GM21447 (cell line): ENCODE data around the gene PREX1.
"Not testable (repeated sequence)": the region's sequence is repeated elsewhere in the genome, so short reads cannot be mapped to it uniquely, and the experiment has no call there.

Source experiments
- ATAC-seq: cut with Tn5 transposase; IDR thresholded peaks from one replicate; pipeline ENCODE4 v1.9.1; 2021; ENCODE audit not compliant: unreplicated experiment

Gene PREX1

DNA sequence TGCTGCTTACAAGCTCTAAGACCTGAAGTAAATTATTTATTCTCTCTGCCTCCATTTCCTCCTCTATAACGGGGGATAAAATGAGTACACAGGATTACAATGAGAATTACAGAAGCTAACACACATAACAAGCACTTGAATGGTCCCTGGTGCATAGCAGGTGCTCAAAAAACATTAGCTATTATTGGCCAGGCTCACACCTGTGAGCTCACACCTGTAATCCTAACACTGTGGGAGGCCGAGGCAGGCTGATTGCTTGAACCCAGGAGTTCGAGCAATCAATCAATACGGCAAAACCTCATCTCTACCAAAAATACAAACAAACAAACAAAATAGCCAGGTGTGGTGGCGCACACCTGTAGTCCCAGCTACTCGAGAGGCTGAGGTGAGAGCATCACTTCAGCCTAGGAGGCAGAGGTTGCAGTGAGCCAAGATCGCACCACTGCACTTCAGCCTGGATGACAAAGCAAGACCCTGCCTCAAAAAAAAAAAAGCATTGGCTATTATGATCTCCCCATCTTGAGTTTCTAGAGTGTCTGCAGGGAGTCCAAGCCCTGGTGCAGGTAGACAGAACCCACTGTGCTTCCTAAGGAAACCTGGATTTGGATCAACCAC, 68.1 kb downstream of the PREX1 start:
- ATAC-seq, result no peak

DNA sequence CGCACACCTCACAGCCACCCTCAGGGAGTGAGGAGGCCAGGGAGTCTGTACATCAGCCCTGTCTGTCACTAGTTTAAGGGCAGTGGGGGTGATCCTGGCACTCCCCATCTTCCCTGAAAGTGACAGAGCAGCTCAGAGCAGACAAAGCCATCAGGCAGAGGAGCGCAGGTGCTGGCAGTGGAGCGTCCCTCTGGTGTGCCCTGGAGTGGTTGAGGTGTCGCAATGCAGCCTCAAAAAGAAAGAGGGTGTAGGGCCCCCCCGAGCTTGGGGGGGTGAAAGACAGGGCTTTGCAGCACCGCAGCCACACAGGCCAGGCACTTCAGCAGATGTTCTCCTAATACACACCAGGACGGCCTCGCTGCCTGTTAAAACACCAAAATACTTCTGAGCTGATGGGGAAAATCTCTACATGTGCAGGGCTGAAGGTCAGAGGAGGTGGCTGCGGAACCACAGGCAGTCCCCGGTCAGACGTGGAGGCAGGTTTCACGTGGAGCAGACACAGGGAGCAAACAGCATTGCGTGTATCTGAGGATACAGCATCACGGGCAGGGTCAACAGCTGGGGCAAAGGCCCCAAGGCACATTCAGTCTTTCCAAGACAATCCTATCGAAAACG, 69.5 kb downstream of the PREX1 start:
- no peak for ATAC-seq

DNA sequence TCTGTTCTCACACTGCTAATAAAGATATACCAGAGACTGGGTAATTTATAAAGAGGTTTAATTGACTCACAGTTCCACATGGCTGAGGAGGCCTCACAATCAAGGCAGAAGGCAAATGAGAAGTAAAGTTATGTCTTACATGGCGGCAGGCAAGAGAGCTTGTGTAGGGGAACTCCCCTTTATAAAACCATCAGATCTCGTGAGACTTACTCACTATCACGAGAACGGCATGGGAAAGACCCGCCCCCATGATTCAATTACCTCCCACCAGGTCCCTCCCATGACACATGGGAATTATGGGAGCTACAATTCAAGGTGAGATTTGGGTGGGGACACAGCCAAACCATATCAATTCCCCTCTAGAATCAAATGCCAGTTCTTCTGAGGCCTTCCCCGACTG, 71.0 kb downstream of the PREX1 start:
- ATAC-seq, result not testable (repeated sequence)

DNA sequence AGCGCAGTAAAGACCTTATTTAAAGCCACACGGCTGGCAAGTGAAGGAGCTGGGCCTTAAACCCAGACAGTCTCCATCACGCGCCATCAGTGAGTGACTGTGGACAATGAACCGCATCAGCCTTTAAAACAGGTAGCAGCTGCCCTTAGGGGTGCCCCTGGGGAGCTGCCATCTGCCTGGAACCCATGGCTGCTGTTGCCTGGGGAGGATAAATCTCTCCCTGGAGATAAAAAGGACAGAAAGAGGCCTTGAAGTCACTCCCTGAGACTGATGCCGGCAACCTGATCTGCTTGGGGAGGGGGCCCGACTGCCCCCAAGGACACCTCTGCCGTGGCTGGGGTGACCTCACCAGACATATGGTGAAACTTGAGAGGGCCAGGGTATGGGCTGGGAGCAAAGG, 73.5 kb downstream of the PREX1 start:
- ATAC-seq, result no peak

DNA sequence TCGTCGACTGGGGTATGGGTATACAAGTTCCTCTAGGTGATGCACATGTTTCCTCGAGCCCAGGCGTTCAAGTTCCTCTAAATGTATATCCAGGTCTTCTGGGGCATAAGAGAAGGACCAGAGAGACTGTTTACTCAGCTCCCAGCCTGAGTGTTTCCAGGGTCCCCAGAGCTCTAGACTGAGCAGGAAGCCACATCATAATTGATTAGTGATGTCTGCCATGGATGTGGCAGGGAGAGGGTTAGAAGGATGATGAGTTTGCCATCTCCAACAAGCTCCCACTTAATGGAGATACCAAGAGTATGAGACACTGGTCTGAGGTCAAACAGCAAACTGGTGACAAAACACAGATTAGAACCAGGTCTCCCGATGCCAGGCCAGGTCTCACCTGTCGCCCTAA, 74.8 kb downstream of the PREX1 start:
- ATAC-seq, result no peak

DNA sequence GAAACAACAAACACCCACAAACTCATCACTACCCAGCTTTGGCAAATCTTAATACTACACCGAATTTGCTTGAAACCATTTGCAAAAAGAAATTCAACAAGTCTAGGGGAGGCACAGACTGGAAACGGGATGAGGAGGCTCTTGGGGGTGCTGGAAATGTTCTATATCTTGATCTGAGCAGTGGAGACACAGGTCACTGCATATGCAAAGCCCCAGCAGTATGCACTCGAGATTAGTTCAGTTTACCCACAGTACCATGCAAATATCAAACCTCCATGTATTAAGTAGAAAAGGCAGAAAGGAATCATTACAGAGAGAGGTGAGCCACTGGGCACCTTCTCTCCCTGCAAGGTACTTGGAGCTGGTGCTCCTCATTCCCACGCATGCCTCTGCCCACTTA, 75.9 kb downstream of the PREX1 start:
- no peak for ATAC-seq

DNA sequence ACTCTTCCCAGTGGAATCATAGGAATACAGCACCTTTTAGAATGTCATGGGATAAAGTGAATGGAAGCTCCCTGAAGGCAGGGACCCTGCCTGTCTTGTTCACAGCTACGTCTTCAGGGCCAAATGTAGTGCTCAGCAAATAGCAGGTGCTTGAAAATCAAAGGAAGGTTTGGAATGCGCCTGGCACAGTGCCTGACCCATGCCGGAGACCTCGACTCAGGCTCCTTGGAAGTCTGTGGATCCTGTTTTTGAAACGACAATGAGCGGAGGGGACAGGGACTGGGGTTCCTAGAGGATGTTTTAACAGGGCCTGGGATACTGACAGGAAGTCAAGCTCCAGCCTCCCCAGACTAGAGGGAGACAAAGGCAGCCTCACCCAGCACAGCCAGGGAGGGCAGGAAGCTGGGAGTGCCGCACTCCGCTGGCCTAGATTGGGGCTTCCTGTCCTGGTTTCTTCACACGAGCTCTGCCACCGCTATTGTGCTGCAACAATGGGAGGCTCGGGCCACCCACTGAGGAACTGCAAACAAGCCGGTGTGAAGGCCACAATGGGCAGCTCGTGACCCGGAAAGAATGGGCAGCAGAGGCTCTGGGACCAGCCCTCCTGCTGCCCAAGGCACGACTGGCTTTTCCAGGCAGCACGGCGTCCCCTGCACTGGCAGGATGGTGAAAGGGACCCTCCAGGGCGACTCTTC, 76.7 kb downstream of the PREX1 start:
- no peak for ATAC-seq

DNA sequence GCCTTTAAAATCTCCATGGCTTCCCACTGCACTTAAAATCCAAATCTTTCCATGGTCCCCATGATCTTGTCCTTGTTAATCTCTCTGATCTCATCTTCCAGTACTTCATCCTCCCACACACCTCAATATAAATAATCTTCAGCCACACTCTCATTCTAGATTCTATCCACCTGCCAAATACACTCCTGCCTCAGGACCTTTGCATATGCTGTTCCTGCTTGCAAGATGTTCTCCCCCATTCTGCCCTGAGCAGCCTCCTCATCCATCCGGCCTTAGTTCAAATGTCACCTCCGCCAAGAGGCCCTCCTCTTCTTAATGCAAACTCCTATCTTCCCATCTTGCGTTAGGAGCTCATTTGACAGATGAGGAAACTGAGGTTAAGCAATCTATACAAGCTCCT, 77.4 kb downstream of the PREX1 start:
- no peak for ATAC-seq

DNA sequence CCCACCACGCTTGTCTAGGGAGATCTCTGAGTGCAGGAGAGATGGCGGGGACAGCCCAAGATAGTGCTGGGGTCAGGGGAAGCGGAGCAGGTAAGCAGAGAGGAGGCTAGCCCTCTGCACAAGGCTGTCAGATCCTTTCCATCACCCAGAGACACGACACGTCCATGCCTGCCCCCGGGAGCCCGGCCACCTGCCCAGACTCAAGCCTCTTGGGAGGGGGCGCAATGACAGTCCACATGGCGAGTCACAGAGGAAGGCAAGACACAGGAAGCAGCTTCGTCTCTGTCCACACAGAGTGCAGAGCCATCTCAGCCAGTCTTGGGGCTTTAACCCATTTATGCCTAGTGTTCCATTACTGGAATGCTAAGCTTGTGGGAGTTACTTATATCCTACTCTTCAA, 78.4 kb downstream of the PREX1 start:
- no peak for ATAC-seq

DNA sequence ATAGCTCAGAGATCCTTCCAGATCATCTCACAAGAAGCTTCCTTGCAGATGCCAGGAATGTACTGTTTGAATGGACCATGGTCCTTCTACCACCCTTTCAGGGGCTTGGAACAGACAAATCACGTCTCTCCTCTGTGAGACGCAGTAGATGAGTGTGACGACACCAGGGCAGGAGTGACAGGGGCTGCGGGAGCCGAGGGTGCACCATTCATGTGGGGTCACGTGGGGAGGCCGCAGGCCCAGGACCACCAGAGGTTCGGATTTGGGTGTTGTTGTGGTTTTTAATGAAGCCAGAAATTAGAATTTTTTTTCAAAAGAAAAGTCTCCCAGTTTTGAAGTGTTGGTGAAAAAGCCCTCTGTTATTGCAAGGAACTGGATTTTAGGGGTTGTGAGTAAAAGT, 79.2 kb downstream of the PREX1 start:
- no peak for ATAC-seq

DNA sequence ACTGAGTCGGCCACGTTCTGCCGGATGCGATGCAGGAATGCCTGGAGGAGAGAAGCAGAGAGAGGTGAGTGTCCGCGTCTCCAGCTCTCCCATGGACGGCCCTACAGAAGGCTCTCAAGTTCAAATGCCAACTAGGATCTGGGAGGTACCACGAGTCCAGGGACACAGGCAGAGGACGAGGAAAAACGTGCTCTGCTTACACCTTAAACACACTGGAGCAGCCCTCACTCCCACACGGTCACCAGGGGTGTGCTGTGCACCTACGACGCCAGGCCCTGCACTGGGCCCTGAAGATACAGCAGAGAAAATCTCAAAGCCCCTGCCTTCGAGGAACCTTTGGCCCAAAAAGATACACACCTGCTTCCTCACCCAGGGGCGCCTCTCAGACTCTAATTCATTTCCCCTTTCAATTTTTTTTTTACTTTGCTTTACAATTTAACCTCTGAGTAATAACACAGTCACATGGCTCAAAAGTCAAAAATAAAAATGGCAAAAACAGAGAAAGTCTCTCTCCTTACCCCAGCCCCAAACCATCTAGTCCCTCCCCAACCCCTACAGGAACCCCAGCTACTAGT, 79.9 kb downstream of the PREX1 start:
- ATAC-seq, result no peak

DNA sequence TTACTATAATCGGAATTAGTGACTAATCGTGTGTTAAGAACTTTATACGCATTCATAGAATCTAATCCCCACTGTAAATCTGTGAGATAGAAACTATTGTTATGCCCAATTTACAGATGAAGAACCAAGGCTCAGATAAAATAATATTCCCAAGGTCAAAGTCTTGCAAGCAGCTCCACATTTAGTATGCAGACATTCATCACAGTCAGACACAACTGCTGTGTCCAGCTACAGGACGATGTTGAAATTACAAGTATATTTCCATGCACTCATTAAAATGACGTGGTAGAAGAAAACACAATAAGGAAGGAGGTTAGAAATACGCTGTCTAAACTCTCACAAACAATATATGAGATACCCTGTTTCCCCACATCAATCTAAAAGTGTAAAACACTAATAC, 82.5 kb downstream of the PREX1 start:
- no peak for ATAC-seq

DNA sequence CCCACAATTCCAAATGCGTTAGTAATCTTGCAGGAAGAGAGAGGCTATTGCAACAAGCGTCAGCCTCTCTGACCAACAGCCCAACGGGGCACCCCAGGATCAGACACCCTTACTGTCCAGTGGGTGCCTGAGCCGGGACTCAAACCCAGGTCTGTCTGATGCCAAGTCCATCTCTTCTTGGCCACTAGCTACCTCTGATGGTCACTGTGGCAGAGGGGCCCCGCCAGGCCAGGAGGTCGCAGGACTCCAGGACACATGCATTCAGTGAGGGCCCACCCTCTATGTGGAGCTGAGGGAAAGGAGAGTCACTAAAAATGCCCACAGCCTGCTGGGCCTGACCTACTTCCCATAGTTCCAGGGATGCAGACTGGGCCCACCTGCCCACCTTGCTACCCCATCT, 83.3 kb downstream of the PREX1 start:
- ATAC-seq, result no peak

DNA sequence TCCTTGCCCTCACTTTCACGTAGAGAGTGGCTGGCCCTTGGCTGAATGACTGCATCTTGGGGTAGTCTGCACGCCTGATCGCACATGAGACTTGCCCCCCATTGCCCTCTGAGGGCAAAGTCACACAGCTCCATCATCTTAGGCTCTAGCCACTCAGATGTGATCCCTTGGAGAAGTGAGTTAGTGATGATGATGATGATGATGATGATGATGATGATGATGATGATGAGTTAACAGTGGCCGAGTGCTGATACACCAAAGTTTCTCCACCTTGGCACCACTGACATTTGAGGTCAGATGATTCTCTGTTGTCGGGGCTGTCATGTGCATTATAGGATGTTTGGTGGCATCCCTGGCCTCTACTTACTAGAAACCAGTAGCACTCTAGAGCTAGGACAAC, 84.0 kb downstream of the PREX1 start:
- no peak for ATAC-seq

DNA sequence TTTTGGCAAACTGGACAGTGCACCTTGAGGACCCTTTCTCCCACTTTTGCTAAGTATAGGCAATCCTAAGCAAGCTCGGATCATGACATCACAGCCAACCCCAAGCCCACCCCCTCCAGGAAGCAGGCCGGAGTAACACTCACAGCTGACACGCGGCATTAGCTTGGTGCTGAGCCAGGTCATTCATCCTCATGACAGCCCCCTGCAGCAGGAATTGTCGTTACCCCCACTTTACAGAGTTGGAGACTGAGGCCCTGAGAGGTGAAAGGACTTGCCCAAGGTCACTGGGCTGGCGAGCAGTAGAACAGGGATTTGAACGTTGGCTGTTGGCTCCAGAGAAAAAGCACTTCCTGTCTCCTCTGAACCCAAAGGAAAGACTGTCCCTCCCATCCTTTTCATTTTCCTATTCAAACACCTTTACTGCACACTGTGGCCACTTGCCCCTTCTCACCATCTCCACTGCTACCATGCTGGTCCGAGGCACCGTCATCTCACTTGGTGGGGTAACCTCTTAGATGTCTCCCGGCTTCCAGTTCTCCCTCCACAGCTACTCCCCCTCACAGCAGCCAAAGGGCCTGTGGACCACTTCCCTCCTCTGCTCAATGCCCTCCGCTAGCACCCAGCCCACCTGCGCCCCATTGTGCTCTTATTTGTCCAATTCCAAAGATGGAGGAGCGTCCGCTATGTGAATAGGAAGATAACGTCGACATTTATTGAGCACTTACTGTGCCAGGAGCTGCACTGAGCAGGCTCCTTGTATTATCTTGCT, 84.7 kb downstream of the PREX1 start:
- ATAC-seq, result no peak

DNA sequence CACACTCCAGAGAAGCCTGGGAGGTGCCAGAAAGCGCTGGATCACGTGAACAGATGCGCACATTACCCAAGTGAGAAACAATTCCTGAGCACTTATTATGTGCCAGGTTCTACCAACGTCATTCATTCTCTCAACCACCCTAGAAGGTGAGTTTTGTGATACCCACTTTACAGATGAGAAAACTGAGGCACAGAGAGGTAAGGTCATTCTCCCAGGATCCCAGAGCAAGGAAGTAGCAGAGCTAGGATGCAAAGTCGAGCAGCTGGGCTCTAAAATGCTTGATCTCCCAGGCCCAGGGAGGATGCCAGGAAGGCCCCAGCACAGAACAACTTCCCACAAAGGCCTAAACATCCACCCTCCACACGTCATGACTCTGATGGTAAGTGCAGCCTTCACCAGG, 85.6 kb downstream of the PREX1 start:
- ATAC-seq, result no peak

DNA sequence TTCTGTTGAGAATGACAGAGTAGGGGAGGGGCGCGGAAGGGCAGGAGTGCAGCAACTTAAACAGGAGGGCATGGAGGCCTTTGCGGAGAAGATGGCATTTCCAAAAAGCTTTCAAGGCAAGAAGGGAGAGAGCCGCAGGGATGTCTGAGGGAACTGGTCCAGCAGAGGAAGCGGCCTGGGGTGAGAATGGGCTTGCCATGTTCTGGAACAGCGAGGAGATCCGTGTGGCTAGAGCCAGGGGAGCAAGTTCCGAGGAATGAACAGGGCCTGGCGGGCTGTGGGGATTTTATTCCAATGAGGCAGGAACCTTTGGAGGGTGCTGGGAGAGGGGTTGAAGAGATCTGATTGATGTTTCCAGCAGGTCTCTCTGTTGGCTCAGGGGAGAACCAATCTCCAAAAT, 86.1 kb downstream of the PREX1 start:
- no peak for ATAC-seq

DNA sequence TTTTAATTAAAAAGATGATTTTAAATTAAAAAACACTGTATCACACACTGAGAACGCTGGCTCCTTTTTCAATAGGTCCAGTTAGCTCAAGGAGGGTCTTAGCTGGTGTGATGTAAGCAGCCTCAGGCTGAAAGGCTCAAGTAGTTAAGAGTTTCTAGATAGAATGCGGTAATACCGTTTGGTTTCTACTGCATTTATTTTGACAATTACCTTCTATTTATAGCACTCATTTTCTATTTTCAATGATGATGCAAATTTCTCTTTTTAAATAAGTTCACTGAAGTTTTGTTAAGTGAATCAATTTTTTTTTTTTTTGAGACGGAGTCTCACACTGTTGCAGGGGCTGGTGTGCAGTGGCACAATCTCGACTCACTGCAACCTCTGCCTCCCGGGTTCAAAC, 87.1 kb downstream of the PREX1 start:
- ATAC-seq, result no peak

DNA sequence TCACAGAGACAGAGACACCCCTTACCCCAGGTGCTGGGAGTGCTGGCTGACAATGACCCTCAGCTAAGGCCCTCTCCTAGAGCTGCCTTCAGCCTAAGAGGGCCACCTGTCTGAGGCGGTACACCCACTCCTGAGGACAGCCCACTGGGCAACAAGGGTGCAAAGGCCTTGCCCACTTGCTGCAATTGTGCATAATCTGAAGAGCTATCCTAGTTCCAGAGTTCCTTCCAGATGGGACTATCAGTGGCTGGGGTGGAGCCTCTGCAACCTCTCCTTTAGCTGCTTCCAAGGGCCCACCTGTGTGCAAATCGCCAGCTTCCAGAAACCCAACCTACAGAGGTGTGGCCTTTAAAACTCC, 87.5 kb downstream of the PREX1 start:
- ATAC-seq, result no peak

DNA sequence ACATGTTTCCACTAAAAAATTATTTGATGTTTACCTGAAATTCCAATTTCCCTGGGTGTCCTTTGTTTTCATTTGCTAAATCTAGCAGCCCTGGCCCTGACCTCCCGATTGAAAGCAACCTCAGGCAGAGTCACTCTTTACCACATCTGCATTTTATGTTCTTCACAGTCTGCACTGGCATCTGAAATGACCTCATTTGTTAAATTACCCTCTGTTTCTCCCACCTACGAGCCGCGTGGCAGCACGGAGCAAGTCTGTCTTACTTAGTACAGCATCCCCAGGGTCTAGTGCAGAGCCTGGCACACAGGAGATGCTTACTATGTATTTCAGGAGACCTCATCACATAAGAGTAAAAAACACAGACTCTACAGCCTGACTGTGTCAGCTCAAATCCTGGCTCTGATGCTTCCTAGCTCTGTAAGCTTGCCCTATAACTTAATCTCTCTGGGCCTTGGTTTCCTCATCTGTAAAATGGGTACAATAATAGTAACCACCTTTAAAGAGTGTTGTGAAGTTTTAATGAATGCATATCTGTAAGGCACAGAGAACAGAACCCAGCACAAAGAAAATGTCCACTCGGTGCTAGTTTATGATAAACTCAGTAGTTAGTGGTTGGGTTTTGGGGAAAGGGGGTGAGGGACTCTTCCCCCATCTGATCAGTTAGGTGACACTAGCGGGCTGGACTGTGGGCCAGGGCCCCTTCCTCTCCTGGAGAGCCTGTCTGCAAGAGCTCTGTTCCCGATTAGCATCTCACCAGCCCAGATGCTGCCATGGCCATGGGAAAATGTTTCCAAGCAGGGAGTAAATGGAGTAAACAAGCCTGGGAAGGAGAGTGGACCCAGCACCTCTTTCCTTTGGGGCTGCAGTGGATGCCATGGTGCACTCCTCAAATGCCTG, 88.2 kb downstream of the PREX1 start:
- ATAC-seq, result no peak
